Measurements from ENCODE around the gene CHRM4.

GRCh38 chr11:46381819-46382645 lies 9.5 kb downstream of the CHRM4 start:
- TF ChIP-seq CTCF (IDR thresholded peaks at IDR 0.05; ENCODE audit: insufficient read depth, low read depth, low read length) (no peak), EZH2 (IDR thresholded peaks at IDR 0.05; ENCODE audit: insufficient read depth, low read length) (no peak)
